Stomach (tissue), 9 donors: ENCODE data around the gene ULK4. TPM values are rescaled to one million over a fixed set of nuclear protein-coding genes. Genes with fewer than 3 reads are reported as not detected.

Source experiments
- DNase-seq, 2 donors: peaks; one replicate each; pipeline versions ENCODE4 v3.0.0 to v3.0.0-alpha.2; 2013 to 2019
- H3K27ac ChIP-seq, 5 donors: fragments of 200-600 bp in 4 of 5; sonication (generic) in 4 of 5; one replicate each; pipeline ENCODE4 v1.5.1; 2013 to 2019; ENCODE audit warnings: mild to moderate bottlenecking in 1 of 5, moderate library complexity in 1 of 5
- H3K27me3 ChIP-seq, 3 donors: fragments of 200-600 bp; sonication (generic); one replicate each; pipeline ENCODE4 v1.5.1; 2017 to 2019; ENCODE audit warnings: mixed run types in 1 of 3
- H3K36me3 ChIP-seq, 4 donors: fragments of 200-600 bp; sonication (generic); 1 replicate in 3 of 4; 2 replicates in 1 of 4; pipeline ENCODE4 v1.5.1; 2016 to 2019
- H3K4me1 ChIP-seq, 4 donors: fragments of 200-600 bp; sonication (generic); one replicate each; pipeline ENCODE4 v1.5.1; 2016 to 2019
- H3K4me3 ChIP-seq, 4 donors: fragments of 200-600 bp; sonication (generic) in 3 of 4; one replicate each; pipeline ENCODE4 v1.5.1; 2016 to 2019; ENCODE audit warnings: mild to moderate bottlenecking in 1 of 4
- H3K9me3 ChIP-seq, 4 donors: fragments of 200-600 bp; sonication (generic); one replicate each; pipeline ENCODE4 v1.5.1; 2016 to 2019
- CTCF ChIP-seq, 7 experiments: fragments of 450-650 bp in 4 of 7; fragments of 200-600 bp in 3 of 7; sonication (generic) in 3 of 7; IDR thresholded peaks; one replicate each; pipeline ENCODE4 v1.5.1; 2016 to 2019; ENCODE audit warnings: antibody characterized with exemption in 7 of 7, control low read depth in 2 of 7, mild to moderate bottlenecking in 1 of 7
- EP300 ChIP-seq: sonication (generic); formaldehyde crosslinking; IDR thresholded peaks from one replicate; pipeline ENCODE4 v1.6.1; 2017; ENCODE audit warnings: antibody characterized with exemption
- POLR2A ChIP-seq, 4 donors: fragments of 450-650 bp; IDR thresholded peaks; one replicate each; pipeline ENCODE4 v1.6.1; 2016; ENCODE audit warnings: antibody characterized with exemption in 4 of 4, control low read depth in 2 of 4, mild to moderate bottlenecking in 1 of 4, moderate library complexity in 1 of 4
- POLR2AphosphoS5 ChIP-seq, 3 donors: sonication (generic); formaldehyde crosslinking; IDR thresholded peaks; one replicate each; pipeline ENCODE4 v1.6.1; 2016; ENCODE audit warnings: antibody characterized with exemption in 3 of 3
- WGBS, 5 donors: extraction: QIAGEN DNeasy Blood & Tissue Kit in 3 of 5; methylation state at CpG; one replicate each; pipeline versions ENCODE4 v1.1.5 to v1.1.7; 2013 to 2018; 5-methylcytosine and 5-hydroxymethylcytosine counted together
- intact Hi-C: fragments of 100-400 bp; cut with DNase I; formaldehyde crosslinking; loops from one replicate; pipeline ENCODE4 v1.15.1; 2023; ENCODE audit warnings: low total_unique reads
- polyA plus RNA-seq, 3 donors: library from polyadenylated mRNA; stranded (reverse); fragments of 200-250 nt; gene quantifications; one replicate each; pipeline ENCODE4 v1.2.3, GENCODE V29; 2013
- total RNA-seq, 5 donors: library from RNA; depleted of rRNA; stranded (reverse); fragments of >200 nt; gene quantifications; one replicate each; pipeline versions ENCODE4 v1.1.0 to v1.2.3, GENCODE V29; 2014 to 2016
- donor health status: healthy with polysubstance abuse.
- donor health status: Bipolar disorder and iron deficiency.
- donor health status: healthy.

Gene ULK4
- total and polyA plus RNA-seq, 8 donors, result 1.6 to 150 (median 7.4) TPM

- 94 to 99% (median 96%) methylated on average over 2 of the region's 2 CpGs for WGBS, 5 donors
- no peaks in the 10 kb centered on the region for H3K4me1 ChIP-seq
These were observed 323.5 kb downstream of the ULK4 start for GRCh38 chr3:41638381-41638780.

GRCh38 chr3:41632700-41633099 lies 329.2 kb downstream of the ULK4 start:
- Histone ChIP-seq H3K36me3 (no peaks in the 10 kb centered on the region), H3K4me1 (peaks cover 0 to 21% (median 5%) of the 10 kb centered on the region in 4 donors), H3K27me3 (no peaks in the 10 kb centered on the region), H3K9me3 (no peaks in the 10 kb centered on the region), H3K4me3 (no peak overlapping the region), H3K27ac (no peak overlapping the region)
- peak in 1 of 2 donors; percentile 26 for DNase-seq
- TF ChIP-seq CTCF (IDR thresholded peaks at IDR 0.05) (no peak), POLR2AphosphoS5 (IDR thresholded peaks at IDR 0.05) (no peak), EP300 (no peak), POLR2A (IDR thresholded peaks at IDR 0.05) (no peak)
- intact Hi-C loops, result no loop called here

More at GRCh38 chr3:41638381-41638780, 323.5 kb downstream of the ULK4 start:
- H3K9me3 ChIP-seq, result no peaks in the 10 kb centered on the region
- TF ChIP-seq CTCF (IDR thresholded peaks at IDR 0.05), result no peak
- no peak for TF ChIP-seq POLR2AphosphoS5 (IDR thresholded peaks at IDR 0.05)
- no peak for TF ChIP-seq POLR2A (IDR thresholded peaks at IDR 0.05)
- no peak for TF ChIP-seq EP300
- no peak for DNase-seq
- no peaks in the 10 kb centered on the region for H3K36me3 ChIP-seq
- H3K27ac ChIP-seq, result no peak overlapping the region
- no peaks in the 10 kb centered on the region for H3K27me3 ChIP-seq
- intact Hi-C loops, result no loop called here
- H3K4me3 ChIP-seq, result no peak overlapping the region

GRCh38 chr3:41630708-41631107 lies 331.2 kb downstream of the ULK4 start:
- H3K27me3 ChIP-seq, result no peaks in the 10 kb centered on the region
- H3K36me3 ChIP-seq, result no peaks in the 10 kb centered on the region
- no peaks in the 10 kb centered on the region for H3K9me3 ChIP-seq
- DNase-seq, result no peak
- H3K4me3 ChIP-seq, result no peak overlapping the region
- no peak overlapping the region for H3K27ac ChIP-seq
- no peak for TF ChIP-seq POLR2AphosphoS5 (IDR thresholded peaks at IDR 0.05)
- TF ChIP-seq EP300, result no peak
- TF ChIP-seq POLR2A (IDR thresholded peaks at IDR 0.05), result no peak
- TF ChIP-seq CTCF (IDR thresholded peaks at IDR 0.05), result no peak
- H3K4me1 ChIP-seq, result peaks cover 0 to 24% (median 9%) of the 10 kb centered on the region in 4 donors
- intact Hi-C loops, result no loop called here

- WGBS, 5 donors, result 89 to 100% (median 95%) methylated on average over 1 of the region's 1 CpG
- no peak for TF ChIP-seq POLR2AphosphoS5 (IDR thresholded peaks at IDR 0.05)
- no peak for TF ChIP-seq CTCF (IDR thresholded peaks at IDR 0.05)
- TF ChIP-seq EP300, result no peak
- no peak for TF ChIP-seq POLR2A (IDR thresholded peaks at IDR 0.05)
- Histone ChIP-seq H3K4me1 (peaks cover 0 to 24% (median 9%) of the 10 kb centered on the region in 4 donors), H3K27ac (no peak overlapping the region), H3K9me3 (no peaks in the 10 kb centered on the region), H3K36me3 (no peaks in the 10 kb centered on the region), H3K4me3 (no peak overlapping the region), H3K27me3 (no peaks in the 10 kb centered on the region)
- no peak for DNase-seq
- intact Hi-C loops, result no loop called here
These were observed 331.9 kb downstream of the ULK4 start for GRCh38 chr3:41629986-41630385.
